HT-29 (cell line): ENCODE measurements around the gene COMMD7. TPM values are rescaled to one million over a fixed set of nuclear protein-coding genes. Genes with fewer than 3 reads are reported as not detected.
A peak's percentile ranks its signal among the peaks of the same experiment; 100 is the strongest.

Experiments
- DNase-seq: peaks from one replicate; pipeline ENCODE4 v3.0.0-alpha.2; 2015; ENCODE audit warnings: low spot score
- total RNA-seq: library from RNA; depleted of rRNA; stranded (reverse); fragments of >200 nt; shearing (Covaris generic); gene quantifications from 2 replicates; pipeline ENCODE4 v1.2.3, GENCODE V29; 2014

Gene COMMD7
- total RNA-seq, 1 experiment from 2014 or later, result 31.5 TPM

DNA sequence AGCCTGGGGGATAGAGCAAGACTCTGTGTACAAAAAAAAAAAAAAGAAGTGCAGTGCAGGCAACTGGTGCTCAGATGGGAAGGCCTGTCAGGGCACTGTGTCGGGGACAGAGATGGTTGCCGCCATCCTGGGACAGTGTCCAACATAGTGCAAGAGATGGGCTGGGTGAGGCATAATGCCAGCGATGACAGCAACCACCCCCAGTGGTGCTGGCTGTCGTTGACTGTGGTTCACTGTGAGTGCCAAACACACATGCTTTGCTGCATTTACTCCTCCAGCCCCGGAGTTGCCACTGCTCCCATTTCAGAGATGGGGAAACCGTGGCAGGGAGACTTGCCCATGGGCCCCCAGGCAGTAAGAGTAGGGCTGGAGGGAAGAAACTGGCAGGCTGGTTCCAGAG, 64.3 kb downstream of the COMMD7 start:
- no peak for DNase-seq

DNA sequence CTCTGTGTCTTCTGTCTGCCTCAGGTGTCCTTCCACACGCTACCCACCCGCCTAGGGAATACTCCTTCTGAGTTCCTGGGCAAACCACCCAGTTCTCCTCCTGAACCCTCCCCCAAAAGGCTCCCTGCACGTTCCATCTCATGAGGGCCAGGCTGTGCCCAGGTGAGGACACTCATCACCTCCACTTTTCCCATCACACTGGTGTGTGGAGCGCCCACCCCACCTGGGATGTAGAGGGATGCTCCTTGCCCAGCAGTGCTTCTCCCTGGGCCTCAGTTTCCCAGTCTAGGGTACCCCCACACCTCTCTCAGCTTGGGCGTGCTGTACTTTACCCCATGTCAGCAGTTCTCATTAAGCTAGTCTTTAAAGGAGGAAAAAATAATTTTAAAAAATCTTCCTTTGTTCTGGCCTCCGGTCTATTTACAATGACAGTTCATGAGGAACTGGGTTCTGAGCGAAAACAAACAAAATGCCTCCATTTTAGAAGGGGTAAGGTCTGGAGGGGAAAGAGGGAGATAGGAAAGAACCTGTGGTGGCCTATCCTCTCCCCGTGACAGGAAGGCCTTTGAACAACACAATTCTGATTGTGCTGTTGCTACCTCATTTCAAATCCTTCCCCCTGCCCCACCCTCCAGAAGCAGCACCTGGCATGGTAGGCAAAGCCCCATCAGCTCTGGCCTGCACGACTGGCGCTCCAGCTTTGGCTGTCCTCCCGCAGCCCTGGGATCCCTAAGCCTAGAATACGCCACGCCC, 67.9 kb downstream of the COMMD7 start:
- DNase-seq, result no peak

DNA sequence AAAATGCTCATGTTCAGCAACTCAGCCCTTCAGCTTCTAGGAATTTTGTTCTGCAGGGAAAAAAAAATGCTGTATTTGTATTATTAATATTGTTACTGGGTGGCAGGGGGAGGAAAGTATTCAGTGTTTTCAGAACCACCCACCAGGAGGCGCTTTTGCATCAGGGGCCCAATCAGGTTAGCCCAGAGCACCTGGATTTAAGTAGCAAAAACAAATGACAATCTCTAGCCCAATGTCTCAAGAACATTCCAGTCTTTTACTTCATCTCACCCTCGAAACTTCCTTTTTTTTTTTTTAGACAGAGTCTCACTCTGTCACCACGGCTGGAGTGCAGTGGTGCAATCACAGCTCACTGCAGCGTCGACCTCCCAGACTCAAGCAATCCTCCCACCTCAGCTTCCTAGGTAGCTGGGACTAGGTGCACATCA, 68.9 kb downstream of the COMMD7 start:
- DNase-seq, result peak; percentile 85

DNA sequence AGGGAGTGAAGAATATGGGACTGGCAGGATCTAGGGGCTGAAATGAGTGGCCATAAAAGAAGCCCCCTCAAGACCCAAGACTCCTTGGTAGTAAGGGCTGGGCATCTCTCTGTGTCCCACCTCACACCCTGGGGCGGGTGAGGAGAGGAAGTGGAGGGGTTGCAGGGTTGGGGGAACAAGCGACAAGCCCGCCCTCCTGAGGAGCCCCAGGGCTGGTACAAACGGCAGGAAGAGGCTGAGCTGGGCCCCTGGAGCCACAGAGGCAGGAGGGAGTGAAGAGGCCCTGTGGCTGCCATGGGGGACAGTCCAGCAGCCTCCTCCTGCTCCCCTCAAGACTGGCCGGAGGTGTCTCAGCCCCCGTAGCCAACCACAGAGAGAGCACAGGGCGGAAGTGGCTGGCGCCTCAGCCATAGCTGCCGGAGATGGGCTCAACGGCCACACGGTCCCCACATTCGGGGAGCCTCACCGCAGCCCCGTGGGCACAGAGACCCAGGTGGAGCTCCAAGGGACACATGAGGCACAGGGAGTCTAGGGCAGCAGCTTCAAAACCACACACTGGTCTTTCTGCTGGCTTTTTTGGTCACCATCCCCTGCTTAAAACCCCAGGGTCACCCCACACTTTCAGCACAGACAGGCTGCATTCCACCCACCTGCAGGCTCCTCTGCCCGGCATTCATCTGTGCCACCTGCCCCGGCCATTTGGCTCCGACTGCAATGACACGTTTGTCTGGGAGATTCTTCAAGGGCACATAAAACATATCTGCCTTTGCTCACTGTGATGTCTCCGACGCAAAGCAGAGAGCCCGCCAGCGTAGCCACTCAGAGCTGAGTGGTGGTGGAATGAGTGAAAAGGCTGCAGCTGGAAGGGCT, 70.0 kb downstream of the COMMD7 start:
- no peak for DNase-seq

DNA sequence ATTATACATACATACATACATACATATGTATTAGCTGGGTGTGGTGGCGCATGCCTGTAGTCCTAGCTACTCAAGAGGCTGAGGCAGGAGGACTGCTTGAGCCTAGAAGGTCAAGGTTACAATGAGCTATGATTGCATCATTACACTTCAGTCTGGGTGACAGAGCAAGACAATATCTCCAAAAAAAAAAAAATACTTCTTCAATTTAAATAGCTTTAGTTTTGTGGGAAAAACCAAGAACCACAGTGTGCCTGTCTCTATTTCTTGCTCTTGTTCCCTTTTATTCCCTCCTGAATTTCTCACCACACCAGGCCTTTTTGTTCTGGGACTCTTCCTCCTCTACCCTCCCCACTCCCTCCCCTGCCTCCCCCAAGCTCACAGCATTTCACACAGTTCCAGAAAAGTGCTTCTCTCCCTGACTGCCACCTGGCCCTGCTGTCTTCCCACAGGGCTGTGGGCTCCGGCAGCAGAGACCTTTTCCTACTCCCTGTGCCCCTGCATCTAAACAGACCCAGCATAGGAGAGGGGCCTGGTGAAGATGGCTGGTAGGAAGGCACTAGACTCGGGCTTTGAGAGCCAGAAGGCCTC, 70.8 kb downstream of the COMMD7 start:
- no peak for DNase-seq

DNA sequence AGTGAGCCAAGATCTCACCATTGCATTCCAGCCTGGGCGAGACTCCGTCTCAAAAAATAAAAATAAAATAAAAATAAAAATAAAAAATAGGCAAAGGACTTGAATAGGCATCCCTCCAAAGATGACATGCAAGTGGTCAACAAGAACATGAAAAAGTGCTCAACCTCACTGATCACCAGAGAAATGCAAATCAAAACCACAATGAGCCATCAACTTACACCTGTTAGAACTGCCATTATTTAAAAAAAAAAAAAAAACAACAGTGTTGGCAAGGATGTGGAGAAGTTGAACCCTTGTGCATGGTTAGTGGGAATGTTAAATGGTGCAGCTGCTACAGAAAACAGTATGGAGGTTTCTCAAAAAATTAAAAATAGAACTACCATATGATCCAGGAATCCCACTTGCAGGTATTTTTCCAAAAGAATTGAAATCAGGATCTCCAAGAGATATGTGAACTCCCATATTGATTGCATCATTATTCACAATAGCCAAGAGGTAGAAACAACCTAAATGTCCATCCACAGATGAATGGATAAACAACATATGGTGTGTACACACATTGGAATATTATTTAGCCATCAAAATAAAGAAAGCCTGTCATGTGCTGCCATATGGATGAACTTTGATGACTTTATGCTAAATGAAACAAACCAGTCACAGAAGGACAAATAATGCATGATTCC, 72.4 kb downstream of the COMMD7 start:
- DNase-seq, result no peak

DNA sequence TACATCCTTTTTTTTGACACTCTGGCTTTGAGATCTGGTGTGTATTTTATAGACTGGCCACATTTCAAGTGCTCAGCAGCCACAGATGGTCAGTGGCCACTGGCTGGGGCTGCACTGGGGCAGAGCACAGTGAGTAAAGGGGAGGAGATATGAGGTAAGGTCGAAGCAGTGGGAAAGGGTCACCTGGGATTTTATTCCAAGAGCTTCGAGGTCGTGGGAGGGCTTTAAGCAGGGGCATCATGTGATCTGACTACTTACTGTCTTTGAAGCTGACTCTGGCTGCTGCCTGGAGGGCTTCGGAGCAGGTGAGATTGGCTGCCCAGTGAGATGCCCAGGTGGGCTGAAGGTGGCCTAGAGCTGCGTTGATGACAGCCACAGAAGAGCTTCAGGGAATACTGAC, 76.2 kb downstream of the COMMD7 start:
- no peak for DNase-seq

DNA sequence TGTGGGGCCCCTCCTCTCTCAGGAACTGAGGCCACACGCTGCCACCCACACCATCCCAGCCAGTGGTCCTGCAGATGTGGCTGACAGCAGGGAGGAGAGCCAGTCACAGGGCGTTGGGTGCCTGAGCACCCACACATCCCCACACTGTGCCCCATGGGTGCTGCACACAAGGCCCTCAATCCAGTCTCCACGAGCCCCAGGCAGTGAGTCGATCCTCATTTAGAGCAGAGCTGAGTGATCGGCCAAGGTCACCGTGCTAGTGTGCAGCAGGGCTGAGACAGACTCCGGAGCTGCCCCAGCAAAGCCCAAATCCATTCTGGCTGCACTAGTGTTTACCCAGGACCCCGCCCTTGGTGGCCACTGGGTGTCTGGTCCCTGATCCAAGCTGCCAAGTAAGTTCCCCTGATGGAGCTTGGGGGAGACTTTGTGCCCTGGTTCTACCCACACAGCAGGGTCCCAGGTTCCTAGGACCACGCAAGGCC, 78.5 kb downstream of the COMMD7 start:
- DNase-seq, result no peak

DNA sequence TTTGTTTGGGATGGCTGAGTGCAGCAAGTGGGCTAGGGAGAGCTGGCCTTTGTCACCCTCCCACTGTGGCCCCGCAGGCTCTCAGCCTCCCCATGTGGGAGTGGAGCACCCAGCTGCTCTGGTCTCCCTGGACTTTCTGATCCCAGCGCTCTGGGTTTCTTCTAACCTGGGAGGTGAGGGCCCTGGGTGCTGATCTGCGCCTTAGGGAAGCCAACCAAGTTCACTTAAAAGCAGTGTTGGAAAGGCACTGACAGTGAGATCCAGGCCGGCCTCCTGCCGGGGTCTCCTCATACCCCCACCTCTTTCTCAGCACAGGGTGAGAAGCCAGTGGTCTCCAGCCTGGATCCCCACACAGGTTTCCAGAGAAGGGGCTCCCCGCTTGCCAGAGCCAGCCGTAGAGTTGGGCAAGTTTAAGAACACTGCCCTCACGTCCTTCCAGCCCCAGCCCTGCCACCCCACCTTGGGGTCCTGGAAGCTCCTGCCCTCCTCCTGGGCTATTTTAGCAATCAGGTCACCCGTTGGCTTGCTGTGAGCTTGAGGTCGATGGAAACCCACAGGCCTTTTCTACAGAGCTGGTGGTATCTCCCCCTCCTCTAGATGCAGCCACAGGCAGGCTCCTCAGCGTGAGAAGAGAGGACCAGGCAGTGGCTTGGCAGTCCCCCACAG, 79.1 kb downstream of the COMMD7 start:
- DNase-seq, result no peak

DNA sequence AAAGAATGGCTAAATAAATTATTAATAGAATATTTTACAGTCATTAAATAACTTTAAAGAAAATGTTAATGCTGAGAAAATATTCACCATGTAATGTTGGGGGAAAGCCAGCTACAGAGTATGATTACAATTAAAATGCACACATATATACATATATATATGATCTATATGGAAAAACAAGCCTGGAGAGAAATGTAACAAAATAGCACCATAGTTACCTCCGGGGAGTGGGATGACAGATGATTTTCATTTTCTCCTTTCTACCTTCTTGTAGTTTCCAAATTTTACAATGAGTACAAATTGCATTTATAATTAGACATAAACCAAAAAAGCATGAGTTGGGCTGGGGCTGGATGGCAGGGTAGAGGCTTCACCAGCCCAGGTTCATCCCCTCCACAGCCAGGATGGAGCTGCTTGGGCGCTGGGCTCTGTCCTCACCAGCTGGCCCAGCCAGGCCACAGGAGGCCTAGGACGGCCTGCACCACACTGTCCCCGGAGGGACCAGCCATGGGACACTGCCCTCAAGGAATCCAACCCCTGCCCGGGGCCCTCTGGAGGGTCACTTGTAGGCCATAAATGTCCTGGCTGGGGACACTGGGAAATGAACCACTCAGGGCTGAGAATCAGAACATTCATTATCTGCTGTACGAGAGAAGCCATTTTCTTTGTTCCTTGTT, 79.8 kb downstream of the COMMD7 start:
- no peak for DNase-seq

DNA sequence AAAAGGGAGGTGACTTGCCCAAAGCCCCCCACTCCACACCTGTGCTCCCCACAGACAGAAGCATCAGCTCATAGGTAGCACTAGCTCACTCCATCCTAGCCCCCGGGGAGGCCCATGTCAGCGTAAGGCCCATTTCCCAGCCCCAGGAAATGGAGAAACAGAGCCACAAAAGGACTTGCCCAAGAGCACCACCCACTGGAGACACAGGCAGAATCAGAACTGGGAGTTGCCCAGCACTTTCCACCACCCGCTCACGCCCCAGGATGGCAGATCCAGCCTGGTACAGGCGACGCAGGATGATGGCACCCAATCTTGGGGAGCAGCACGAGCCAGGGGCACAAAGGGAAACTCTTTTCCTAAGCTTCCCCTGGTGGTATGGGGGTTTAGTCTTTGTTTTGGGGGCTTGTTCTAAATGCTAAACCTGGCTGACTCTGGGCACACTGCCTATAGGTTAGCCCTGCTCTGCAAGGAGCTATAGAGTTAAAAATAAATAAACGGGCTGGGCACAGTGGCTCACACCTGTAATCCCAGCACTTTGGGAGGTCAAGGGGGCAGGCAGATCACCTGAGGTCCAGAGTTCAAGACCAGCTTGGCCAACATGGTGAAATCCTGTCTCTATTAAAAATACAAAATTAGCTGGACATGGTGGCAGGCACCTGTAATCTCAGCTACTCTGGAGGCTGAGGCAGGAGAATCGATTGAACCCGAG, 81.3 kb downstream of the COMMD7 start:
- no peak for DNase-seq

DNA sequence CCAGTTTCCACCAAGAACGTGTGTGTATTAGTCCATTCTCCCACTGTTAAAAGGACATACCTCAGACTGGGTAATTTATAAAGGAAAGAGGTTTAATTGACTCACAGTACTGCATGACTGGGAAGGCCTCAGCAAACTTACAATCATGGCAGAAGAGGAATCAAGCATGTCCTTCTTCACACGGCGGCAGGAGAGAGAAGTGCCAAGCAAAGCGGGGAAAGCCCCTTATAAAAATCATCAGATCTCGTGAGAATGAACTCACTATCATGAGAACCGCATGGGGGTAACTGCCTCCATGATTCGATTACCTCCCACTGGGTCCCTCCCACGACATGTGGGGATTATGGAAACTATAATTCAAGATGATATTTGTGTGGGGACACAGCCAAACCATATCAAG, 82.6 kb downstream of the COMMD7 start:
- DNase-seq, result no peak

DNA sequence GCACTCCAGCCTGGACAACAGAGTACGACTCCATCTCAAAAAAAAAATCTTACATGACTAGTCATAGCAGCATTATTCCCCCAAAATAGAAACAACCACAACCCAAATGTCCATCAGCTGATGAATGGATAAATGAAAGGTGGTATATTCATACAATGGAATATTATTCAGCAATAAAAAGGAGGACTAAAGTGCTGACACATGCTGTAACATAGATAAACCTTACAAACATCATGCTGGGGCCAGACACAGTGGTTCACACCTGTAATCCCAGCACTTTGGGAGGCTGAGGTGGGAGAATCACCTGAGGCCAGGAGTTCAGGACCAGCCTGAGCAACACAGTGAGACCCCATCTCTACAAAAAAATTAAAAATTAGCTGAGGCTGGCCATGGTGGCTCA, 86.4 kb downstream of the COMMD7 start:
- DNase-seq, result no peak

DNA sequence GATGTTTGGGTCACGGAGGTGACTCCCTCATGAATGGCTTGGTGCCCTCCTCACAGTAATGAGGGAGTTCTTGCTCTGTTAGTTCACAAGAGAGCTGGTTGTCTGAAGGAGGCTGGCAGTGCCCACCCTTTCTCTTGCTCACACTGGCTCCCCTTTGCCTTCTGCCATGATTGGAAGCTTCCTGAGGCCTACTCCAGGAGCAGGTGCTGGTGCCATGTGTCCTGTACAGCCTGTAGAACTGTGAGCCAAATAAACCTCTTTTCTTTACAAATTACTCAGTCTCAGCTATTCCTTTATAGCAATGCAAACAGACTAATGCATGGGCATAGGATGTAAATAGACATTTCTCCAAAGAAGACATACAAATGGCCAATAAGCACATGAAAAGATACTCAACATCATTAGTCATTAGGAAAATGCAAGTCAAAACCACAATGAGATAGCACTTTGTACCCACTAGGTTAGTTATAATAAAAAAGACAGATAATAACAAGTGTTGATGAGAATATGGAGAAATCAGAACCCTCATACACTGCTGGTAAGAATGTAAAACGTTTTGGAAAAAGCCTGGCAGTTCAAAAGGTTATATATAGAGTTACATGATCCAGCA, 87.3 kb downstream of the COMMD7 start:
- DNase-seq, result no peak

DNA sequence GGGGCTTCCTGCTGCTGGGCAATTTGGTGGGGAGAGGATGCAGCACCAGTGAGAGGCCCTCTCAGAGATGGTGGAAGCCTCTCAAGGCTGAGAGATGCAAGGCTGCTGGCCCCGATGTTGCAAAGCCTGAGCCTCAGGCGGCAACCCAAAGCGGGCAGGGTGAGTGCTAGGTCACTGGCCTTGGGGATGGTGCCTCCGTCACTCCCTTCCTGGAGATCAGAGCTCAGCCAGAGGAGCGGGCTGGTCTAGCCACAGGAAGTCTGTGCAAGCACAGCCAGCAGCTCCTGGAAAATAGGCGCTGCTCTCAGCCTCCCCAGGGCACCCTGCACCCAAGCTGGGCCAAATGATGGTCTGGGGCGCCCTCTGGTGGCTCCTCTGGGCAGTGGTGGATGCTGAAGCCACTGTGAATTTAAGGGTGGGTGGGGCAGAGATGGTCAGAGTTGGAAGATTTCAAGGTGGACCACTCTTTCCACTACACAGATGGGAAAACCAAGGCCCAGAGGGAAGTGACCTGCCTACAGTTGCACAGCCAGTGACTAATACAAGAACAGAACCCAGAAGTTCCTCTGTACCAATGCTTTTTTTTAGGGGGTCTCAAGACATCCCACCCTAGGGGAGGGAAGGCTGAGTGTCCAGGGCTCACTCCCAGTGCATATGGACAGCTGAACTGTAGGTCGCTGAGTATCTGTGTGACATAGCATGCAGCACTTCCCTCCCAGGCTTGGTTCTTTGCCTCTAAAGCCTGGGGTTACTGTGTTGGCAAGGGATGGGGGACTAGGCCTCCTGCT, 90.3 kb downstream of the COMMD7 start:
- peak; percentile 95 for DNase-seq
